ENCODE measurements around the gene CTNNA3.

CTNNA3 gene

GRCh38 chr10:67650558-67650957 lies 45.4 kb downstream of the CTNNA3 start:
- TF ChIP-seq EZH2phosphoT487 (conservative IDR thresholded peaks at IDR 0.05; ENCODE audit: low read length) (no peak), CTCF (IDR thresholded peaks at IDR 0.05; ENCODE audit: insufficient read depth, low read length, poor library complexity, severe bottlenecking) (no peak)
- Histone ChIP-seq H3K79me2 (ENCODE audit: insufficient read depth, low read length) (no peaks in the 10 kb centered on the region), H3K9me2 (replicated peaks; ENCODE audit: insufficient read depth, low read length) (no peaks in the 10 kb centered on the region; the same call in 1 of the 2 replicates), H3K36me3 (ENCODE audit: low read length) (no peaks in the 10 kb centered on the region), H3F3A (ENCODE audit: insufficient read depth) (no peaks in the 10 kb centered on the region), H4K20me1 (ENCODE audit: low read depth, low read length) (no peaks in the 10 kb centered on the region), H3K4me2 (ENCODE audit: low read depth, low read length, poor library complexity, severe bottlenecking) (no peak overlapping the region), H2AFZ (ENCODE audit: low read depth, low read length, severe bottlenecking) (no peak overlapping the region), H3K27ac (ENCODE audit: low read depth, low read length) (no peak overlapping the region), H3K9me3 (ENCODE audit: insufficient read depth, low read length) (no peaks in the 10 kb centered on the region), H3K27me3 (ENCODE audit: low read length) (no peaks in the 10 kb centered on the region), H3K9ac (ENCODE audit: low read length) (no peak overlapping the region), H3K4me3 (ENCODE audit: insufficient read depth, low read length, poor library complexity, severe bottlenecking) (no peak overlapping the region)

GRCh38 chr10:67648613-67649229 lies 47.3 kb downstream of the CTNNA3 start:
- Histone ChIP-seq H3F3A (ENCODE audit: insufficient read depth) (no peaks in the 10 kb centered on the region), H3K36me3 (ENCODE audit: low read length) (no peaks in the 10 kb centered on the region), H3K27ac (ENCODE audit: low read depth, low read length) (no peak overlapping the region), H3K79me2 (ENCODE audit: insufficient read depth, low read length) (no peaks in the 10 kb centered on the region), H3K9me3 (ENCODE audit: insufficient read depth, low read length) (no peaks in the 10 kb centered on the region), H3K9ac (ENCODE audit: low read length) (no peak overlapping the region), H3K27me3 (ENCODE audit: low read length) (no peaks in the 10 kb centered on the region), H2AFZ (ENCODE audit: low read depth, low read length, severe bottlenecking) (no peak overlapping the region), H4K20me1 (ENCODE audit: low read depth, low read length) (no peaks in the 10 kb centered on the region), H3K9me2 (replicated peaks; ENCODE audit: insufficient read depth, low read length) (no peaks in the 10 kb centered on the region; the same call in 1 of the 2 replicates), H3K4me2 (ENCODE audit: low read depth, low read length, poor library complexity, severe bottlenecking) (no peak overlapping the region), H3K4me3 (ENCODE audit: insufficient read depth, low read length, poor library complexity, severe bottlenecking) (no peak overlapping the region)
- TF ChIP-seq CTCF (IDR thresholded peaks at IDR 0.05; ENCODE audit: insufficient read depth, low read length, poor library complexity, severe bottlenecking) (no peak), EZH2phosphoT487 (conservative IDR thresholded peaks at IDR 0.05; ENCODE audit: low read length) (no peak)

GRCh38 chr10:67630904-67631303 lies 65.1 kb downstream of the CTNNA3 start:
- Histone ChIP-seq H3K4me3 (ENCODE audit: insufficient read depth, low read length, poor library complexity, severe bottlenecking) (no peak overlapping the region), H4K20me1 (ENCODE audit: low read depth, low read length) (no peaks in the 10 kb centered on the region), H3K9me3 (ENCODE audit: insufficient read depth, low read length) (no peaks in the 10 kb centered on the region), H3K9ac (ENCODE audit: low read length) (no peak overlapping the region), H2AFZ (ENCODE audit: low read depth, low read length, severe bottlenecking) (no peak overlapping the region), H3K27ac (ENCODE audit: low read depth, low read length) (no peak overlapping the region), H3K36me3 (ENCODE audit: low read length) (no peaks in the 10 kb centered on the region), H3K27me3 (ENCODE audit: low read length) (no peaks in the 10 kb centered on the region), H3F3A (ENCODE audit: insufficient read depth) (no peaks in the 10 kb centered on the region), H3K9me2 (replicated peaks; ENCODE audit: insufficient read depth, low read length) (no peaks in the 10 kb centered on the region), H3K79me2 (ENCODE audit: insufficient read depth, low read length) (no peaks in the 10 kb centered on the region), H3K4me2 (ENCODE audit: low read depth, low read length, poor library complexity, severe bottlenecking) (no peak overlapping the region)
- no peak for TF ChIP-seq EZH2phosphoT487 (conservative IDR thresholded peaks at IDR 0.05; ENCODE audit: low read length)
- TF ChIP-seq CTCF (IDR thresholded peaks at IDR 0.05; ENCODE audit: insufficient read depth, low read length, poor library complexity, severe bottlenecking): no peak
